Measurements from ENCODE around the gene DOCK4. TPM values are rescaled to one million over a fixed set of nuclear protein-coding genes. Genes with fewer than 3 reads are reported as not detected.

Gene DOCK4
- total and polyA plus RNA-seq, 7 donors = 3.0 to 28.5 (median 14.1) TPM

DNA sequence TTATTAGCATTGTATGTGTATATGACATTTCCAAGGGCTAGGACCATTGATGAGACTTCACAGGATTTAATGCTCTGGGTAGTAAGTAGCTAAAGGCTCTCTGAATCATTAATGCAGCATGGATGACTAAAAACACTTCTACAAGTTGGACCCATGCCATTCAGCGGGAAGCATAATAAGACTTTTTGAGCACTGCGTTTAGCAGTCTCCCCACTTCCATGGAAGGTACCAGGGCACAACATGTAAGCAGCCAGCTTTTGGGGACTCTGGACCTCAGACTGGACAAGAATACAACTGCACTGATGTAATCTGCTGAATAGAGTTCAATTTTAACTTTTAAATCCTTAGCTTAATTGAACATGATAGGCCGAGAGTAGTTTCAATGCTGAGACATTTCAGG, 452.2 kb downstream of the DOCK4 start:
- intact Hi-C loops (cut with DNase I) = loop anchor here (10.0 kb wide), 1 partner anchor 111 kb away; no protein-coding TSS in a partner anchor
- no peak for DNase-seq
- Histone ChIP-seq H3K9me3 (no peaks in the 10 kb centered on the region), H3K4me3 (no peak overlapping the region), H3K36me3 (peaks cover 0 to 9% (median 0%) of the 10 kb centered on the region in 4 donors), H3K4me1 (no peaks in the 10 kb centered on the region), H3K27ac (no peak overlapping the region), H3K27me3 (no peaks in the 10 kb centered on the region)
- TF ChIP-seq POLR2A (IDR thresholded peaks at IDR 0.05) (no peak), EP300 (IDR thresholded peaks at IDR 0.05) (no peak), POLR2AphosphoS5 (IDR thresholded peaks at IDR 0.05) (no peak)
- TF ChIP-seq, protein P1, sequence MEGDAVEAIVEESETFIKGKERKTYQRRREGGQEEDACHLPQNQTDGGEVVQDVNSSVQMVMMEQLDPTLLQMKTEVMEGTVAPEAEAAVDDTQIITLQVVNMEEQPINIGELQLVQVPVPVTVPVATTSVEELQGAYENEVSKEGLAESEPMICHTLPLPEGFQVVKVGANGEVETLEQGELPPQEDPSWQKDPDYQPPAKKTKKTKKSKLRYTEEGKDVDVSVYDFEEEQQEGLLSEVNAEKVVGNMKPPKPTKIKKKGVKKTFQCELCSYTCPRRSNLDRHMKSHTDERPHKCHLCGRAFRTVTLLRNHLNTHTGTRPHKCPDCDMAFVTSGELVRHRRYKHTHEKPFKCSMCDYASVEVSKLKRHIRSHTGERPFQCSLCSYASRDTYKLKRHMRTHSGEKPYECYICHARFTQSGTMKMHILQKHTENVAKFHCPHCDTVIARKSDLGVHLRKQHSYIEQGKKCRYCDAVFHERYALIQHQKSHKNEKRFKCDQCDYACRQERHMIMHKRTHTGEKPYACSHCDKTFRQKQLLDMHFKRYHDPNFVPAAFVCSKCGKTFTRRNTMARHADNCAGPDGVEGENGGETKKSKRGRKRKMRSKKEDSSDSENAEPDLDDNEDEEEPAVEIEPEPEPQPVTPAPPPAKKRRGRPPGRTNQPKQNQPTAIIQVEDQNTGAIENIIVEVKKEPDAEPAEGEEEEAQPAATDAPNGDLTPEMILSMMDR (IDR thresholded peaks at IDR 0.05) = no peak
- 64 to 86% methylated on average over 3 of the region's 3 CpGs for WGBS, 2 donors

DNA sequence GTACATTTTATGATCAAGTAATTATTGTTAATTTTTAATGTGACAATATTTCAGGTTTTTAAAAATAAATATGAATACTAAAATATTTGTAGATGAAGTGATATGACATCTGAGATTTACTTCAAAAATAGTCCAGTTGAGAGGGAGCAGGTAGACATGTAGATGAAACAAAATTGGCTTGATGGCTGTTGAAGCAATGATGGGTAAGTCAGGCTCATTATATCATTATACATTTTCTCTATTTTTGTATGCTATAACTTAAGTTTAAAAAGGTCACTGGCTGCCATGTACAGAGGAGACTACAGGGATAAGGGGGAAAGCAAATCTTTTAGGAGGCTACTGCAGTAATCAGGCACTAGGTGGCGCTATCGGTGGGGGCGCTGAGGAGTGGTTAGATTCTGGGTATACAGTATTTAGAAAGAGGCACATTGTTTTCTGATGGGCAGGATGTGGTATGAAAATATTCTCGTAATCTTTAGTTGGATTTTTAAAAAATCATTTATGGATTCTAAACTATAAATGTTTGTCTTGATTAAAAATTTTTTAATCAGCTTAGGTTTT, 454.1 kb downstream of the DOCK4 start:
- TF ChIP-seq, protein P1 (IDR thresholded peaks at IDR 0.05) = peak in 3 of 4 experiments; percentile 34 to 48 (median 47)
- no peak for TF ChIP-seq POLR2A (IDR thresholded peaks at IDR 0.05)
- Histone ChIP-seq H3K9me3 (no peaks in the 10 kb centered on the region), H3K27me3 (no peaks in the 10 kb centered on the region), H3K4me3 (no peak overlapping the region), H3K27ac (no peak overlapping the region), H3K36me3 (peaks cover 0 to 3% (median 0%) of the 10 kb centered on the region in 4 donors), H3K4me1 (no peaks in the 10 kb centered on the region)
- 20 to 34% methylated on average over 4 of the region's 4 CpGs for WGBS, 2 donors
- intact Hi-C loops (cut with DNase I) = loop anchor here (10.0 kb wide), 1 partner anchor 113 kb away; no protein-coding TSS in a partner anchor
- no peak for DNase-seq

DNA sequence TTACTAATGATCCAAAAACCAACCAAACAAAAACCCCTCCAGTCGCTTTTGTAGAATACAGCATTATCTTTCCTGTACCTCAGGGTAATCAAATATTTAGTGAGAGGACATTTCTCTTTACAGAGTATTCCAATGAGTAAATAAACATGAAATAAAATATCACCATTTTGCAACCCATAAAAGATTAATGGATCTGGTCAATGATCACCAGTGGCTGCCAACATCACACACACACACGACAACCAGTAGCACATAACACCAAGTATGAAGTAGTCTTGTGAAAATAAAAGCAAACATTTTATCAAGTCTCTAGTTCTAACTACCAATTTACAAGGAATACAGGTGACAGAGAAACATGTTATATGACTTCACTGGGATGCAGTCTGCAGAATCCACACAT, 455.3 kb downstream of the DOCK4 start:
- Histone ChIP-seq H3K9me3 (no peaks in the 10 kb centered on the region), H3K36me3 (peaks cover 0 to 3% (median 0%) of the 10 kb centered on the region in 4 donors), H3K4me1 (no peaks in the 10 kb centered on the region), H3K4me3 (no peak overlapping the region), H3K27ac (no peak overlapping the region), H3K27me3 (no peaks in the 10 kb centered on the region)
- TF ChIP-seq POLR2A (IDR thresholded peaks at IDR 0.05) (no peak), POLR2AphosphoS5 (IDR thresholded peaks at IDR 0.05) (no peak), EP300 (IDR thresholded peaks at IDR 0.05) (no peak)
- TF ChIP-seq, protein P1 (IDR thresholded peaks at IDR 0.05) = no peak
- intact Hi-C loops (cut with DNase I) = loop anchor here (10.0 kb wide), 1 partner anchor 114 kb away; no protein-coding TSS in a partner anchor
- WGBS, 2 donors = 79 to 83% methylated on average over 2 of the region's 2 CpGs
- no peak for DNase-seq

DNA sequence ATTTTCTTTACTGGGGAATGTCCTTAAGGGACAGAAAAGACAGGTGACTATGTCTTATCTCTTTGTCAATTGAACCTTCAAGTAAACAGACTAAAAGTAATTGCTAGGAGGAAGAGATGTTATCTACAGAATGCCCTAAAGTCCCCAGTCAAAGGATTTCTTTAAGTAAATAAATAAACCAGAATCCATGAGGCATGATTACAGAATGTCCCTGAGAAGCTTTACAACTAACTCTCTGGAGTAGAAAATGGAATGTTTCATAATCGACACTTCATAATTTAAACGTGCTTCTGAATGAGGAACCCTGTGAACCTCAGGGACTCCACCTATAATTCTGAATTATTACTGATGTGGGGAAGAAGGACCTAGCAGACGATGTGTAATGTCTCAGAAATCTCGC, 456.0 kb downstream of the DOCK4 start:
- WGBS, 2 donors = 19 to 58% methylated on average over 4 of the region's 4 CpGs
- H3K36me3 ChIP-seq = peaks cover 0 to 3% (median 0%) of the 10 kb centered on the region in 4 donors
- TF ChIP-seq, protein P1 (IDR thresholded peaks at IDR 0.05) = no peak
- TF ChIP-seq POLR2AphosphoS5 (IDR thresholded peaks at IDR 0.05) (no peak), EP300 (IDR thresholded peaks at IDR 0.05) (no peak), POLR2A (IDR thresholded peaks at IDR 0.05) (no peak)
- no peak for DNase-seq
- H3K9me3 ChIP-seq = no peaks in the 10 kb centered on the region
- no peak overlapping the region for H3K4me3 ChIP-seq
- H3K27me3 ChIP-seq = no peaks in the 10 kb centered on the region
- H3K4me1 ChIP-seq = no peaks in the 10 kb centered on the region
- intact Hi-C loops (cut with DNase I) = loop anchor here (10.0 kb wide), 1 partner anchor 115 kb away; no protein-coding TSS in a partner anchor
- H3K27ac ChIP-seq = no peak overlapping the region
